NCI-H2107 (cell line): ENCODE data around the gene SCN4A.
"Not testable (repeated sequence)": the region's sequence is repeated elsewhere in the genome, so short reads cannot be mapped to it uniquely, and the experiment has no call there.

ENCODE experiments used
- DNase-seq: peaks from one replicate; lab custom pipeline; 2025; lab: John Stamatoyannopoulos, UW

SCN4A gene

GRCh38 chr17:63984651-63985386 is 12.1 kb upstream of the SCN4A start:
- DNase-seq: no peak

GRCh38 chr17:63984236-63984635 is 11.5 kb upstream of the SCN4A start:
- no peak for DNase-seq

GRCh38 chr17:63983320-63983719 is 10.6 kb upstream of the SCN4A start:
- DNase-seq: no peak

- DNase-seq: not testable (repeated sequence)
Observed at GRCh38 chr17:63982641-63983040, 9.9 kb upstream of the SCN4A start.

- DNase-seq: no peak
Observed at GRCh38 chr17:63978272-63979200, 5.8 kb upstream of the SCN4A start.

- DNase-seq: no peak
Observed at GRCh38 chr17:63976702-63977101, 4.0 kb upstream of the SCN4A start.

GRCh38 chr17:63975541-63976092 is 2.9 kb upstream of the SCN4A start:
- no peak for DNase-seq

GRCh38 chr17:63974594-63975192 is 2.0 kb upstream of the SCN4A start:
- no peak for DNase-seq

GRCh38 chr17:63973930-63974593 is 1.3 kb upstream of the SCN4A start:
- no peak for DNase-seq

GRCh38 chr17:63973247-63973646 is 529 bp upstream of the SCN4A start:
- DNase-seq: no peak

GRCh38 chr17:63969278-63969677 is 3.4 kb downstream of the SCN4A start:
- DNase-seq: no peak

- DNase-seq: no peak
Observed at GRCh38 chr17:63967953-63968352, 4.8 kb downstream of the SCN4A start.

GRCh38 chr17:63966646-63967264 is 6.0 kb downstream of the SCN4A start:
- no peak for DNase-seq

- no peak for DNase-seq
Observed at GRCh38 chr17:63963123-63963522, 9.6 kb downstream of the SCN4A start.

- no peak for DNase-seq
Observed at GRCh38 chr17:63962298-63962744, 10.4 kb downstream of the SCN4A start.

GRCh38 chr17:63961355-63962212 is 11.1 kb downstream of the SCN4A start:
- no peak for DNase-seq

GRCh38 chr17:63960430-63960829 is 12.3 kb downstream of the SCN4A start:
- DNase-seq: no peak

GRCh38 chr17:63960006-63960405 is 12.7 kb downstream of the SCN4A start:
- DNase-seq: no peak

GRCh38 chr17:63956296-63956920 is 16.3 kb downstream of the SCN4A start:
- DNase-seq: no peak

- DNase-seq: no peak
Observed at GRCh38 chr17:63955791-63956190, 16.9 kb downstream of the SCN4A start.
